Calu3 (cell line): ENCODE measurements around the gene KIF12. TPM values are rescaled to one million over a fixed set of nuclear protein-coding genes. Genes with fewer than 3 reads are reported as not detected.
A peak's percentile ranks its signal among the peaks of the same experiment; 100 is the strongest.

ENCODE experiments used
- BruUV-seq: library from RNA; stranded (reverse); fragments of 400-500 nt; replicated peaks from 2 replicates; lab custom pipeline; 2021; lab: Mats Ljungman, UMichigan
- CTCF ChIA-PET: fragments of 300-600 bp; sonication (Branson Sonifier 250); formaldehyde crosslinking; loops from one replicate; lab custom pipeline; 2022; ENCODE audit warnings: antibody characterized with exemption; lab: Charles Lee
- DNase-seq: peaks from one replicate; pipeline ENCODE4 v3.0.0; 2022
- H3K27ac Mint-ChIP-seq: one replicate; pipeline ENCODE4 v1.8.0; 2022; ENCODE audit warnings: mixed read lengths; ENCODE audit not compliant: unreplicated experiment
- H3K27me3 Mint-ChIP-seq: one replicate; pipeline ENCODE4 v1.8.0; 2022; ENCODE audit warnings: mixed read lengths; ENCODE audit not compliant: unreplicated experiment
- H3K36me3 Mint-ChIP-seq: one replicate; pipeline ENCODE4 v1.8.0; 2022; ENCODE audit warnings: mild to moderate bottlenecking, moderate library complexity, mixed read lengths; ENCODE audit not compliant: insufficient read depth, unreplicated experiment
- H3K4me1 Mint-ChIP-seq: one replicate; pipeline ENCODE4 v1.8.0; 2022; ENCODE audit warnings: mild to moderate bottlenecking, low read depth, mixed read lengths; ENCODE audit not compliant: unreplicated experiment
- H3K4me3 Mint-ChIP-seq: one replicate; pipeline ENCODE4 v1.8.0; 2022; ENCODE audit warnings: mild to moderate bottlenecking, low read depth, moderate library complexity, mixed read lengths; ENCODE audit not compliant: unreplicated experiment
- H3K9me3 Mint-ChIP-seq: one replicate; pipeline ENCODE4 v1.8.0; 2022; ENCODE audit warnings: low read depth, mixed read lengths; ENCODE audit not compliant: unreplicated experiment
- intact Hi-C: fragments of 100-400 bp; cut with micrococcal nuclease; formaldehyde crosslinking; loops from one replicate; pipeline ENCODE4 v1.10.0; 2022; ENCODE audit not compliant: unreplicated experiment
- total RNA-seq: library from RNA; stranded (reverse); gene quantifications from 2 replicates; pipeline ENCODE4 v1.2.3, GENCODE V29; 2022
- TF ChIP-seq, protein P1 (sequence below): fragments of 200-600 bp; IDR thresholded peaks from one replicate; pipeline ENCODE4 v1.8.0; 2022; ENCODE audit warnings: antibody characterized with exemption; ENCODE audit not compliant: unreplicated experiment

KIF12 gene
- total RNA-seq, 1 experiment from 2014 or later: 52.3 TPM

GRCh38 chr9:114081441-114082016, 17.6 kb downstream of the KIF12 start:
- H3K4me1 Mint-ChIP-seq: peaks cover 46% of the 10 kb centered on the region
- H3K9me3 Mint-ChIP-seq: no peaks in the 10 kb centered on the region
- H3K27ac Mint-ChIP-seq: peak overlapping the region; percentile 86
- H3K4me3 Mint-ChIP-seq: peak overlapping the region; percentile 35
- no peak for DNase-seq
- H3K36me3 Mint-ChIP-seq: peaks cover 27% of the 10 kb centered on the region
- H3K27me3 Mint-ChIP-seq: no peaks in the 10 kb centered on the region
- intact Hi-C loops: loop anchor here (2.0 kb wide), 2 partner anchors 73 to 209 kb away; partner anchors contain the start of gene COL27A1
- TF ChIP-seq, protein P1, sequence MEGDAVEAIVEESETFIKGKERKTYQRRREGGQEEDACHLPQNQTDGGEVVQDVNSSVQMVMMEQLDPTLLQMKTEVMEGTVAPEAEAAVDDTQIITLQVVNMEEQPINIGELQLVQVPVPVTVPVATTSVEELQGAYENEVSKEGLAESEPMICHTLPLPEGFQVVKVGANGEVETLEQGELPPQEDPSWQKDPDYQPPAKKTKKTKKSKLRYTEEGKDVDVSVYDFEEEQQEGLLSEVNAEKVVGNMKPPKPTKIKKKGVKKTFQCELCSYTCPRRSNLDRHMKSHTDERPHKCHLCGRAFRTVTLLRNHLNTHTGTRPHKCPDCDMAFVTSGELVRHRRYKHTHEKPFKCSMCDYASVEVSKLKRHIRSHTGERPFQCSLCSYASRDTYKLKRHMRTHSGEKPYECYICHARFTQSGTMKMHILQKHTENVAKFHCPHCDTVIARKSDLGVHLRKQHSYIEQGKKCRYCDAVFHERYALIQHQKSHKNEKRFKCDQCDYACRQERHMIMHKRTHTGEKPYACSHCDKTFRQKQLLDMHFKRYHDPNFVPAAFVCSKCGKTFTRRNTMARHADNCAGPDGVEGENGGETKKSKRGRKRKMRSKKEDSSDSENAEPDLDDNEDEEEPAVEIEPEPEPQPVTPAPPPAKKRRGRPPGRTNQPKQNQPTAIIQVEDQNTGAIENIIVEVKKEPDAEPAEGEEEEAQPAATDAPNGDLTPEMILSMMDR: no peak
- CTCF ChIA-PET: interaction anchor here (0.6 to 2.8 kb wide), 6 partner anchors 13 to 213 kb away, joined by 7 to 24 read pairs (median 12); partner anchors contain the start of gene KIF12
- no TSS peak for BruUV-seq

DNA sequence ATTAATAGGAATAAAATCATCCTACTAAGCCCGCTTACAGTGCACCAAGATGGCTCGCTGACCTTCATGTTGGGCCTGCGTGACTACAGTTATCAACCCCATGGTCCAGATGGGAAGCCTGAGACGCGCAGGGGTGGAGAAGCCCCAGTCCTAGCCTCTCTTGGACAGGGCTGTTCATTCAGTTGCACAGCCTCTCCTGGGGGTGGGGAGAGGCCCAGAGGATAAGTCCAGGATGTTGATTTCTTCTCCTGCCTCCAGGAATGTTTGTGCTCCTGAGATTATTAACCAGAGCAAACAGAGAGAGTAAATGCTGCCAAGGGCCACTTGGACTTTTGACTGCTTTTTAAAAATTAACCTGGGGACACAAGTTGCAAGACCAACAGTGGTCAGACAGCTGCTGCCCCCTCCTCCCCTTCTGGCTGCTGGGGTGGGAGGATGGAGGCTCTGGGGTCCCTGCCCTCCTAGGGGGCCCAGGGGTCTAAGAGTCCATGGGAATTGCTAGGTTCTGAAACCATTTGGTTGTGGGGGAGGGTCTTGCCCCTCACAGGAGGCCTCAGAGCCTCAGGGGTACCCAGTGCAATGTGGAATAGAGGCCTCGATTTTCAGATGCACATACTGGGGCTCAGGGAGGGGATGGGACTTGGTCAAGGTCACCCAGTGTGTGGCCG, 18.2 kb downstream of the KIF12 start:
- H3K27me3 Mint-ChIP-seq: no peaks in the 10 kb centered on the region
- H3K4me3 Mint-ChIP-seq: peak overlapping the region; percentile 35
- H3K9me3 Mint-ChIP-seq: no peaks in the 10 kb centered on the region
- TF ChIP-seq, protein P1: no peak
- intact Hi-C loops: no loop called here
- CTCF ChIA-PET: interaction anchor here (0.6 to 2.8 kb wide), 3 partner anchors 18 to 213 kb away, joined by 7 to 19 read pairs (median 14); partner anchors contain the start of gene KIF12
- peaks cover 27% of the 10 kb centered on the region for H3K36me3 Mint-ChIP-seq
- peak overlapping the region; percentile 86 for H3K27ac Mint-ChIP-seq
- peaks cover 46% of the 10 kb centered on the region for H3K4me1 Mint-ChIP-seq
- no TSS peak for BruUV-seq
- DNase-seq: peak; percentile 69

- BruUV-seq: no TSS peak
- CTCF ChIA-PET: no interaction called here
- H3K9me3 Mint-ChIP-seq: no peaks in the 10 kb centered on the region
- TF ChIP-seq, protein P1: no peak
- intact Hi-C loops: no loop called here
- no peak for DNase-seq
- peak overlapping the region; percentile 35 for H3K4me3 Mint-ChIP-seq
- H3K27ac Mint-ChIP-seq: peak overlapping the region; percentile 86
- H3K36me3 Mint-ChIP-seq: peaks cover 27% of the 10 kb centered on the region
- no peaks in the 10 kb centered on the region for H3K27me3 Mint-ChIP-seq
- peaks cover 46% of the 10 kb centered on the region for H3K4me1 Mint-ChIP-seq
These were observed 18.8 kb downstream of the KIF12 start for GRCh38 chr9:114080195-114080772.

GRCh38 chr9:114078781-114079156, 20.3 kb downstream of the KIF12 start:
- Mint-ChIP-seq H3K4me1 (peaks cover 46% of the 10 kb centered on the region), H3K4me3 (no peak overlapping the region), H3K36me3 (peaks cover 27% of the 10 kb centered on the region), H3K27me3 (no peaks in the 10 kb centered on the region), H3K27ac (no peak overlapping the region), H3K9me3 (peaks cover 3% of the 10 kb centered on the region)
- CTCF ChIA-PET: no interaction called here
- TF ChIP-seq, protein P1: no peak
- DNase-seq: no peak
- no TSS peak for BruUV-seq
- intact Hi-C loops: no loop called here
